ENCODE results near the gene YTHDC1.
"Not testable (repeated sequence)": the region's sequence is repeated elsewhere in the genome, so short reads cannot be mapped to it uniquely, and the experiment has no call there.

The YTHDC1 gene

DNA sequence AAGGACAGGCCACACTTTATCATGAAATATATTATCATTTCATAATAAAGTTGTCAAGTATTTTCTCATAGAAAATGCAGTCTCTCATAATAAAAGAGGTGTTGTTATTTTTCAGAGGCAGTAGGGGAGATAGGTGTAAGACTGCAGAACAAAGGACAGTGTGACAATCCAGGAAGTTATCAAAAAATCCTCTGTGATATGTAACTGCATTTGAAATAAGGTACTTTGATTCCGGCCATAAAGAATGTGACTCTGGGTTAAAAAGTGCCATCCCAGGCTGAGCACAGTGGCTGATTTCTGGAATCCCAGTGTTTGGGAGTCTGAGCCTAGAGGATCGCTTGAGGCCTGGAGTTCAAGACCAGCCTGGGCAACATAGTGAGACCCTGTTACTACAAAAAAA is 66.8 kb downstream of the YTHDC1 start:
- TF ChIP-seq, protein P1, sequence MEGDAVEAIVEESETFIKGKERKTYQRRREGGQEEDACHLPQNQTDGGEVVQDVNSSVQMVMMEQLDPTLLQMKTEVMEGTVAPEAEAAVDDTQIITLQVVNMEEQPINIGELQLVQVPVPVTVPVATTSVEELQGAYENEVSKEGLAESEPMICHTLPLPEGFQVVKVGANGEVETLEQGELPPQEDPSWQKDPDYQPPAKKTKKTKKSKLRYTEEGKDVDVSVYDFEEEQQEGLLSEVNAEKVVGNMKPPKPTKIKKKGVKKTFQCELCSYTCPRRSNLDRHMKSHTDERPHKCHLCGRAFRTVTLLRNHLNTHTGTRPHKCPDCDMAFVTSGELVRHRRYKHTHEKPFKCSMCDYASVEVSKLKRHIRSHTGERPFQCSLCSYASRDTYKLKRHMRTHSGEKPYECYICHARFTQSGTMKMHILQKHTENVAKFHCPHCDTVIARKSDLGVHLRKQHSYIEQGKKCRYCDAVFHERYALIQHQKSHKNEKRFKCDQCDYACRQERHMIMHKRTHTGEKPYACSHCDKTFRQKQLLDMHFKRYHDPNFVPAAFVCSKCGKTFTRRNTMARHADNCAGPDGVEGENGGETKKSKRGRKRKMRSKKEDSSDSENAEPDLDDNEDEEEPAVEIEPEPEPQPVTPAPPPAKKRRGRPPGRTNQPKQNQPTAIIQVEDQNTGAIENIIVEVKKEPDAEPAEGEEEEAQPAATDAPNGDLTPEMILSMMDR (IDR thresholded peaks at IDR 0.05; ENCODE audit: borderline replicate concordance, insufficient read depth, low read depth, low read length): no peak
- H3K4me3 ChIP-seq (ENCODE audit: low read depth, low read length): no peak overlapping the region

DNA sequence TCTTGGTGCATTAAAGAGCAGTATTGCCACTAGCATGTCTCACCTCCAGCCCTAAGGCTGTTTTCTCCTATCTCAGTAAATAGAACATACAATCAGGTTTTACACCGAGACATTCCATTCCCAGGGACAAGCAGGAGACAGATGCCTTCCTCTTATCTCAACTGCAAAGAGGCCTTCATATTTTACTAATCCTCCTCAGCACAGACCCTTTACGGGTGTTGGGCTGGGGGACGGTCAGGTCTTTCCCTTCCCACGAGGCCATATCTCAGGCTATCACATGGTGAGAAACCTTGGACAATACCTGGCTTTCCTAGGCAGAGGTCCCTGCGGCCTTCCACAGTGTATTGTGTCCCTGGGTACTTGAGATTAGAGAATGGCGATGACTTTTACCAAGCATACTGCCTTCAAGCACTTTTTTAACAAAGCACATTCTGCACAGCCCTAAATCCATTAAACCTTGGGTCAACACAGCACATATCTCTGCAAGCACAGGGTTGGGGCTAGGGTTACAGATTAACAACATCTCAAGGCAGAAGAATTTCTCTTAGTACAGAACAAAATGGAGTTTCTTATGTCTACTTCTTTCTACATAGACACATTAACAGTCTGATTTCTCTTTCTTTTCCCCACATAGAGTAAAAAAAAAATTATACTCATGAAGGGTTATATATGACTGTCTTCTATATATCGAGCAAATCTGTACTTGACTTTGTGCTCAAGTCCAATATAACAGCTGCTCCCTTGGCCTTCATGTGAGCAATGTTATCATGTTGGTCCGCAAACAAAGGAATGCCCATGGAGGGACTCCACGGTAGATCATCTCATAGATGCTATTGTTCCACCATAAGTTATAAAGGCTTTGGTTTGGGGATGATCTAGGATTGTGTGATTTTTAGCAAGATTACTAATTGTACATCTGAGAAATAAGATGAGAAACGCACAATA is 67.8 kb downstream of the YTHDC1 start:
- not testable (repeated sequence) for H3K4me3 ChIP-seq (ENCODE audit: low read depth, low read length)

DNA sequence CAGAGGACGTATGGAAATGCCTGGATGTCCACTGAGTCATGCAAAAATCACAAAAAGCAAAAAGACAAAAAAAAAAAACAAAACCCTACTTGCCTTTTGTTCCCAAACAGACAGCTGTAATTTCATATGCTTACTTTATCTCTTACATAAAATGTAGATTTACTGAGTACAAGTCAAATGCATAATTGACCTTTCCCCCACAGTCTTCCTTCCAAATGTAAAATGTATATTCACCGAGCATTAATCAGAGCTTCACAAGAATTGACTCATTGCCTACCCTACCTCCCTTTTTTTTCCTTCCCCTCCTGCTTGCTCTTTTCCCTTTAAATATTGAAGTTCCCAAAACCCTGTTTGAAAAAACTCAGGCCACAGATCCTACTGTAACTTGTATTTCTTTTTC is 71.9 kb downstream of the YTHDC1 start:
- H3K4me3 ChIP-seq (ENCODE audit: low read depth, low read length): no peak overlapping the region
- TF ChIP-seq, protein P1 (IDR thresholded peaks at IDR 0.05; ENCODE audit: borderline replicate concordance, insufficient read depth, low read depth, low read length): no peak

DNA sequence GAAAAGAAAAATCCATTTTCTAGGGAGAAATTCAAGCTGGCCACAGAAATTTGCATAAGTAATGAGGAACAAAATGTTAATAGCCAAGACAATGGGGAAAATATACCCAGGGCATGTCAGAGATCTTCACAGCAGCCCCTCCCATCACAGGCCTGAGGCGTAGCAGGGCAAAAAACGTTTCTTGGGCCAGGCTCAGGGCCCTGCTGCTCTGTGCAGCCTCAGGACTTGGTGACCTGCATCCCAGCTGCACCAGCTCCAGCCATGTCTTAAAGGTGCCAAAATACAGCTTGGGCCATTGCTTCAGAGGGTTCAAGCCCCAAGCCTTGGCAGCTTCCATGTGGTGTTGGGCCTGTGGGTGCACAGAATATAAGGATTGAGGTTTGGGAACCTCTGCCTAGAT is 72.3 kb downstream of the YTHDC1 start:
- TF ChIP-seq, protein P1 (IDR thresholded peaks at IDR 0.05; ENCODE audit: borderline replicate concordance, insufficient read depth, low read depth, low read length): no peak
- no peak overlapping the region for H3K4me3 ChIP-seq (ENCODE audit: low read depth, low read length)

DNA sequence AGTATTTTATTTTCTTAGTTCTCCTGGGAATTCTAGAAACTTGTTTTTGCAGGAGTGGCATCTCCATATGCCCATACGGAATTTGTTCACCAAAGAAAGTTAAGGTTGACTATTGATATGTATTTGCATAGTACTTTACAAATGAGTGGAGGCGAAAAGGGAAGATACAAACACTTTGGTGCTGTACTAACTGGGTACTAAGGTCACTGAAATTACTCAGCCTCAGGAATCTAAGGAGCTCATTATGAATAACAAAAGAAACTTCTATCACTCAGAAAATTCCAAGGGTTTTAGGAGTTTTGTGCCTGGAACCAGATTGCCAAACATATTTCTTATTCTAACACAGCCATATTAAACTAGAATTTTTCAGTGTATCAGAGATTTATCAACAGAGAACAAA is 77.0 kb downstream of the YTHDC1 start:
- H3K4me3 ChIP-seq (ENCODE audit: low read depth, low read length): no peak overlapping the region
- TF ChIP-seq, protein P1 (IDR thresholded peaks at IDR 0.05; ENCODE audit: borderline replicate concordance, insufficient read depth, low read depth, low read length): no peak

DNA sequence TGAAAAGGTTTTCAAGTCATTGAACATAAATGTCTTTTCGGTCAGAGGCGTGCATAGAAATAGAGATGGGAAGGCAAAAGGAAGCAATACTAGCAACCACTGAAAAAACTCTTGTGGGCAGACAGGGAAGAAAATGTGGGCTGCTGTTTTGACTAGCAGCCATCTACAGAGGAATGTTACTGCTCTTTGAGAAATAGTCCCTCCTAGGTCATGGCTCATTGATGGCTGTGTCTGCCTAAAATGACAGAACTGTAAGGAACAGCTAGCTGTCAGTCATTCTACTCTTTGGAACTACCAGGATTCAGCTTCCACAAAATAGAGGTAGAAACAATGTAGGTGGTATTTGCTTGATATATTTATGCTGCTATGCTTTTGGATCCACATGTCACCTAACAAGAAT is 77.5 kb downstream of the YTHDC1 start:
- TF ChIP-seq, protein P1 (IDR thresholded peaks at IDR 0.05; ENCODE audit: borderline replicate concordance, insufficient read depth, low read depth, low read length): no peak
- H3K4me3 ChIP-seq (ENCODE audit: low read depth, low read length): no peak overlapping the region

DNA sequence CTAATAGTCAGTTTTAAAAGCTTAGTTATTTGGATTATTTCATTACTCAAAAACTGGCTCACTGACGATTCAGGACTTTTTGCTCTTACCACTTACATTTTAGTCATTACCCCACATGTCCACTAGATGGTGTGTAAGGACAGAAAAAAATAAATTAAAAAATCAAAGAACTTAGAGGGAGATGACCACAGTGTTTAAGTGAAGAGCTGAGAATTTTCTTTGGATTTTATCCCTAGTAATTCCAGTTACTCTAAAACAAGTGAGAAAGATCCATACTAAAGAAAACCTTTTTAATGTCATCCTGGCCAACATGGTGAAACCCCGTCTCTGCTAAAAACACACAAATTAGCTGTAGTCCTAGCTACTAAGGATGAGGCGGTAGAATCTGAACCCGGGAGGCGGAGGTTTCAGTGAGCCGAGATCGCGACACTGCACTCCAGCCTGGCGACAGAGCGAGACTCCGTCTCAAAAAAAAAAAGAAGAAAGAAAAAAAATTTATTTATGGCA is 78.0 kb downstream of the YTHDC1 start:
- H3K4me3 ChIP-seq (ENCODE audit: low read depth, low read length): no peak overlapping the region
- TF ChIP-seq, protein P1 (IDR thresholded peaks at IDR 0.05; ENCODE audit: borderline replicate concordance, insufficient read depth, low read depth, low read length): peak; percentile 32; the same call in 1 of the 2 replicates

Measured in GM12875 (cell line).